Measurements from ENCODE around the gene PRPF6. TPM values are rescaled to one million over a fixed set of nuclear protein-coding genes. Genes with fewer than 3 reads are reported as not detected.
A peak's percentile ranks its signal among the peaks of the same experiment; 100 is the strongest.

PRPF6 gene
- total and polyA plus RNA-seq, 10 donors, result 39.9 to 71.1 (median 60.8) TPM

DNA sequence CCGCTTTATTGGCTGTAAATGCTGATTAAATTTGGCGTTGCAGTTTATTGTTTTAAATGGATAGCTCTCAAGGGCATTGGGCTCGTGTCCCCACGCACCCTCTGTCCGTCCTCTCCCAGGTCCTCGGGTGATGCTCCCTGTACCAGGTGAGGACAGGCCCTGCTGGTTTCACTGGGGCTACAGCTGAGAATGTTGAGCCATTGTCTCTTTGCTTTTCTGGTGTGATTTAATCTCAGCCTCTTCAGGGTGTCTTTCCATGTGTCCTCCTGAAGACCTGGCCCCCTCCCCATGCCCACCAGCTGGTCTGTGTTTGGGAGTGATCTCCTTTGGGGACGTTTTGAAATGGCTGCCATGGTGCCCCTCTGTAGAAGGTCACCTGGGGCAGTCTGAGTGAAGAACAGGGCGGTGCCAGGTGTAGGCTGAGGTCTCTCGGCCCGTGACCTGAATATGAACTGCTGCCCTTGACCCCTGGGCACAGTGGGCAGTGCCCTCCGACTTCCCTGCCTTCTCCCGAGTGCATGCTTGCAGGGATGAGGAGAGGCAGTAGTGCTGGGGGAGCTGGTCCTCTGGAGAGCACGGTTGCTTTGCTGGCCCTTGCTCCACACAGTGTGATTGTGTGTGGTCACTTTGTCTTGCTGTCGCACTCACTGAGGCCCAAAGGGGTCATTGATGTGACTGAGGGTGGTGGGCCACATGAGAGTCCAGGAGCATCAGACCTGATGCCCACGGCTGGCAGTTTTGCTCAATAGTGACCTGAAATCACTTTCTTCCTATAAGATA is 42.6 kb downstream of the PRPF6 start:
- no peak for DNase-seq
- Histone ChIP-seq H3K4me1 (peaks cover 0 to 4% (median 0%) of the 10 kb centered on the region in 6 donors), H3K27ac (no peak overlapping the region), H3K9me3 (no peaks in the 10 kb centered on the region), H3K4me3 (no peak overlapping the region), H3K27me3 (replicated peaks in 1 of 7) (no peaks in the 10 kb centered on the region), H3K36me3 (peaks cover 15 to 100% (median 92%) of the 10 kb centered on the region in 6 donors)
- TF ChIP-seq POLR2AphosphoS5 (IDR thresholded peaks at IDR 0.05) (no peak), POLR2A (IDR thresholded peaks at IDR 0.05) (no peak)
- TF ChIP-seq, protein P1, sequence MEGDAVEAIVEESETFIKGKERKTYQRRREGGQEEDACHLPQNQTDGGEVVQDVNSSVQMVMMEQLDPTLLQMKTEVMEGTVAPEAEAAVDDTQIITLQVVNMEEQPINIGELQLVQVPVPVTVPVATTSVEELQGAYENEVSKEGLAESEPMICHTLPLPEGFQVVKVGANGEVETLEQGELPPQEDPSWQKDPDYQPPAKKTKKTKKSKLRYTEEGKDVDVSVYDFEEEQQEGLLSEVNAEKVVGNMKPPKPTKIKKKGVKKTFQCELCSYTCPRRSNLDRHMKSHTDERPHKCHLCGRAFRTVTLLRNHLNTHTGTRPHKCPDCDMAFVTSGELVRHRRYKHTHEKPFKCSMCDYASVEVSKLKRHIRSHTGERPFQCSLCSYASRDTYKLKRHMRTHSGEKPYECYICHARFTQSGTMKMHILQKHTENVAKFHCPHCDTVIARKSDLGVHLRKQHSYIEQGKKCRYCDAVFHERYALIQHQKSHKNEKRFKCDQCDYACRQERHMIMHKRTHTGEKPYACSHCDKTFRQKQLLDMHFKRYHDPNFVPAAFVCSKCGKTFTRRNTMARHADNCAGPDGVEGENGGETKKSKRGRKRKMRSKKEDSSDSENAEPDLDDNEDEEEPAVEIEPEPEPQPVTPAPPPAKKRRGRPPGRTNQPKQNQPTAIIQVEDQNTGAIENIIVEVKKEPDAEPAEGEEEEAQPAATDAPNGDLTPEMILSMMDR (IDR thresholded peaks at IDR 0.05 in 8 of 11, conservative IDR thresholded peaks at IDR 0.05 in 3 of 11), result no peak
- intact Hi-C loops (cut with DNase I; ENCODE audit: low total_unique reads), result no loop called here
- WGBS, 5 donors, result 88 to 99% (median 89%) methylated on average over 15 of the region's 15 CpGs

DNA sequence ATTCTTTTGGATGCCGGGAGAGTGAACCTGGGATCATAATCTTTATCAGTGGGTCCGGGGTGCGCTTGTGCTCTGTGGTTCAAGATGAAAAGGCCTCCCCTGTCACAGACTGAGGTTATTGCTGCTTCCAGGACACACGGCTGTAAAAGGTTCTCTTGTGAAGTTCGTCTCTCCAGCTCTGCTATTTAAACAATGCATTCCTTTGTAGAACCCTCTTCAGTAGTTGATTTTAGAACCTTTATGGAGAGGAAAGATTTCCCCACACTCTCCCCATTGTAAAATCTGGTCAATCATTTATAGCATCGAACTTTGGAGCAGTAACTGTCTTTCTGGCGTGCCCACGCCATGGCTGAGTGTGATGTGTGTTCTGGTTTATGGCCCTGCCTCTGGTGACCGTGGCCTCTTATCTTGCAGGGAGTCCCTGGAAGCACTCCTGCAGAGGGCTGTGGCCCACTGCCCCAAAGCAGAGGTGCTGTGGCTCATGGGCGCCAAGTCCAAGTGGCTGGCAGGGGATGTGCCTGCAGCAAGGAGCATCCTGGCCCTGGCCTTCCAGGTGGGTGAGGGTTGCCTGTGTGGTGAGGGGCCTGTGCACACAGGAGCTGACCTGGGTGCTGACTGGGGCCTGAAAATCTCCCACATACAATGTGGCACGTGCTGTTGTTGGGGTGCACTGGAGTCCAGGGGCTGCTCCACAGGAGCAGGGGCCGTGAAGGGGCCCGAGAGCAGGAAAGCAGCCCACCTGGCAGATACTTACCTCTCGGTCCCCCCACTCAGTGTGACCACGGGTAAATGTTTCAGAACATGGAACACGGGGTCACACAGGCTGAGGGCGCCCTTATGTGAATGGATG is 43.4 kb downstream of the PRPF6 start:
- no peak overlapping the region for H3K4me3 ChIP-seq
- 94 to 97% (median 95%) methylated on average over 16 to 17 of the region's 17 CpGs for WGBS, 5 donors
- intact Hi-C loops (cut with DNase I; ENCODE audit: low total_unique reads), result no loop called here
- H3K27me3 ChIP-seq (replicated peaks in 1 of 7), result no peaks in the 10 kb centered on the region
- H3K4me1 ChIP-seq, result peaks cover 0 to 4% (median 0%) of the 10 kb centered on the region in 6 donors
- H3K9me3 ChIP-seq, result no peaks in the 10 kb centered on the region
- TF ChIP-seq, protein P1 (IDR thresholded peaks at IDR 0.05 in 8 of 11, conservative IDR thresholded peaks at IDR 0.05 in 3 of 11), result no peak
- TF ChIP-seq POLR2AphosphoS5 (IDR thresholded peaks at IDR 0.05), result peak in 1 of 3 donors; percentile 31
- H3K27ac ChIP-seq, result no peak overlapping the region
- DNase-seq, result no peak
- H3K36me3 ChIP-seq, result peaks cover 15 to 100% (median 92%) of the 10 kb centered on the region in 6 donors

- Histone ChIP-seq H3K27ac (no peak overlapping the region), H3K4me1 (peaks cover 0 to under 1% (median 0%) of the 10 kb centered on the region in 6 donors), H3K9me3 (no peaks in the 10 kb centered on the region), H3K27me3 (replicated peaks in 1 of 7) (no peaks in the 10 kb centered on the region), H3K36me3 (peaks cover 15 to 100% (median 92%) of the 10 kb centered on the region in 6 donors), H3K4me3 (no peak overlapping the region)
- WGBS, 5 donors, result 95 to 98% (median 97%) methylated on average over 14 to 18 of the region's 18 CpGs
- no peak for DNase-seq
- intact Hi-C loops (cut with DNase I; ENCODE audit: low total_unique reads), result no loop called here
- TF ChIP-seq POLR2AphosphoS5 (IDR thresholded peaks at IDR 0.05), result peak in 1 of 3 donors; percentile 25
- TF ChIP-seq, protein P1 (IDR thresholded peaks at IDR 0.05 in 8 of 11, conservative IDR thresholded peaks at IDR 0.05 in 3 of 11), result no peak
Observed at GRCh38 chr20:64025101-64025825, 44.3 kb downstream of the PRPF6 start.

Data from spleen (tissue), 11 donors.